Stomach smooth muscle (tissue), 2 donors: ENCODE measurements around the gene ZNF554.
"Not testable (repeated sequence)": the region's sequence is repeated elsewhere in the genome, so short reads cannot be mapped to it uniquely, and the experiment has no call there.

Experiments
- H3K27ac ChIP-seq: one replicate; pipeline ENCODE4 v1.7.0; 2013; ENCODE audit warnings: mild to moderate bottlenecking, low read length, inconsistent platforms
- H3K27me3 ChIP-seq, 2 donors: one replicate each; pipeline ENCODE4 v1.7.0; 2013; ENCODE audit warnings: low read length in 2 of 2; ENCODE audit not compliant: insufficient read depth in 2 of 2, control insufficient read depth in 1 of 2
- H3K36me3 ChIP-seq, 2 donors: one replicate each; pipeline ENCODE4 v1.7.0; 2013; ENCODE audit warnings: low read length in 2 of 2; ENCODE audit not compliant: control insufficient read depth in 2 of 2, insufficient read depth in 2 of 2
- H3K4me1 ChIP-seq: one replicate; pipeline ENCODE4 v1.7.0; 2013; ENCODE audit warnings: low read length; ENCODE audit not compliant: control insufficient read depth, insufficient read depth
- H3K4me3 ChIP-seq, 2 donors: one replicate each; pipeline ENCODE4 v1.7.0; 2013; ENCODE audit warnings: low read length in 2 of 2
- H3K9ac ChIP-seq, 2 donors: one replicate each; pipeline ENCODE4 v1.7.0; 2013; ENCODE audit warnings: low read length in 2 of 2, mild to moderate bottlenecking in 1 of 2
- H3K9me3 ChIP-seq, 2 donors: one replicate each; pipeline ENCODE4 v1.7.0; 2013; ENCODE audit warnings: low read length in 2 of 2; ENCODE audit not compliant: control insufficient read depth in 2 of 2
- donor health status: healthy.
- donor health status: Pancreatic carcinoma.

Gene ZNF554

GRCh38 chr19:2791876-2792275 lies 27.8 kb upstream of the ZNF554 start:
- no peaks in the 10 kb centered on the region for H3K4me1 ChIP-seq
- H3K27me3 ChIP-seq = no peaks in the 10 kb centered on the region
- peaks cover 4 to 21% of the 10 kb centered on the region in 2 donors for H3K36me3 ChIP-seq
- H3K9ac ChIP-seq = no peak overlapping the region
- no peak overlapping the region for H3K27ac ChIP-seq
- H3K4me3 ChIP-seq = no peak overlapping the region
- no peaks in the 10 kb centered on the region for H3K9me3 ChIP-seq

- H3K27me3 ChIP-seq, H3K4me1 ChIP-seq, H3K9me3 ChIP-seq, H3K27ac ChIP-seq, H3K4me3 ChIP-seq, H3K9ac ChIP-seq: not testable (repeated sequence)
- H3K36me3 ChIP-seq = peaks cover 11 to 21% of the 10 kb centered on the region in 2 donors
Measured at GRCh38 chr19:2792666-2793065, 27.0 kb upstream of the ZNF554 start.

- Histone ChIP-seq H3K4me3 (no peak overlapping the region), H3K27me3 (no peaks in the 10 kb centered on the region), H3K9me3 (no peaks in the 10 kb centered on the region), H3K4me1 (no peaks in the 10 kb centered on the region), H3K9ac (no peak overlapping the region), H3K27ac (no peak overlapping the region), H3K36me3 (peaks cover 11 to 20% of the 10 kb centered on the region in 2 donors)
Measured at GRCh38 chr19:2793126-2793525, 26.5 kb upstream of the ZNF554 start.

GRCh38 chr19:2793577-2793976 lies 26.1 kb upstream of the ZNF554 start:
- H3K9me3 ChIP-seq = no peaks in the 10 kb centered on the region
- no peak overlapping the region for H3K27ac ChIP-seq
- H3K27me3 ChIP-seq = no peaks in the 10 kb centered on the region
- H3K9ac ChIP-seq = no peak overlapping the region
- peaks cover 11 to 20% of the 10 kb centered on the region in 2 donors for H3K36me3 ChIP-seq
- H3K4me1 ChIP-seq = no peaks in the 10 kb centered on the region
- no peak overlapping the region for H3K4me3 ChIP-seq

DNA sequence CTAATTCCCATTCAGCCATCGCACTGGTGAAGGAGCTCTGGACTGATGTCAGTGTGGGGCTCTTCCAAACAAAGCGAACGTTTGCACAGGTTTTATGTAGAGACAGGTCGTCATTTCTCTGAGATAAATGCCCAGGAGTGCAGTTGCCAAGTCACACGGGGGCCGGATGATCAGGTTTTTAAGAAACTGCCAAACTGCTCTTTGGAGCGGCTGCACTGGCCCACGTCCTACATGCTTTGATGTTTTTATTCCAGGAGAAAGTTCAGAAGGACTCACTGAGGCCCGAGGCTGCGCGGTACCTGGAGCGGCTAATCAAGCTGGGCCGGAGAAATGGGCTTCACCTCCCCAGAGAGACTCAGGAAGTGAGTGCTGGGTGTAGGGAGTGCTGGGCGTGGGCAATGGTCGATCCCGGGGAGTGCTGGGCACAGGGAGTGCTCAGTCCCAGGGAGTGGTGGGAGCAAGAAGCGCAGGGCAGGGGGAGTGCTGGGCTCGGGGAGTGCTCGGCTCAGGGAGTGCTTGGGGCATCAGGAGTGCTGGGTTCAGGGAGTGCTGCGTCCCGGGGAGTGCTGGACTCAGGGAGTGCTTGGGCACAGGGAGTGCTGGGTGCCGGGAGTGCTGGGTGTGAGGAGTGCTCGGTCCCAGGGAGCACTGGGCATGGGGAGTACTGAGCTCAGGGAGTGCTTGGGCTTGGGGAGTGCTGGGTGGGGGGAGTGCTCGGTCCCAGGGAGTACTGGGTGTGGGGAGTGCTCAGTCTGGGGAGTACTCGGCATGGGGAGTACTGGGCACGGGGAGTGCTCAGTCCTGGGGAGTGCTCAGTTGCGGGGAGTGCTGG lies 23.6 kb upstream of the ZNF554 start:
- no peak overlapping the region for H3K4me3 ChIP-seq
- no peaks in the 10 kb centered on the region for H3K27me3 ChIP-seq
- no peaks in the 10 kb centered on the region for H3K4me1 ChIP-seq
- H3K9me3 ChIP-seq = no peaks in the 10 kb centered on the region
- H3K27ac ChIP-seq = no peak overlapping the region
- peaks cover 6 to 23% of the 10 kb centered on the region in 2 donors for H3K36me3 ChIP-seq
- H3K9ac ChIP-seq = no peak overlapping the region

DNA sequence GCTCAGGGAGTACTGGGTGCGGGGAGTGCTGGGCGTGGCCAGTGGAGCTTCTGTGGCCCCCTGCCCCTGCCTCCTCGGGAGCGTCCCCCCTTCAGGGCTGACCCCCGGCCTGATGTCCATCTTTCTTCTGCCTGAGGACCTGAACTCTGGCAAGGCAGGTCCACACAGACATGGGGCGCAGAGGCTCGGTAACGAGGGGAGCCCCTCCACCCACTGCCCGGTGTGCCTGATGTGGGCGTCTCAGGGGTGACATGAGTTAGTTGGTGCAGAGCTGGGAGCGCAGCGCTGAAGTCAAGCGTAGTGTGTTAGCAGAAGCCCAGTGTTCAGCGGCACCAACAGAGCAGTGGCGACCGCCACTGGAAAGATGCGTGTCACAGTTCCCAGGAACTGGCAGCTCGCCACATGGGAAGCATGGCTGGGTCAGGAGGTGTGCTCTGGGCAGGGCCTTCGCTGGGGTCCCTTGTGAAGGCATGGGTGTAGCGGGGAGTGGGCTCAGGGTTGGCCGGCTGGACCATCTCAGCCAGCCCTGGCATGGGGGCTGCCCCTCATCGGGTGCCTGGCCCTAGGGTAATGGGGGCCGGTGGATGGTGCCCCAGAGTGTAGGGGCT lies 22.9 kb upstream of the ZNF554 start:
- H3K27me3 ChIP-seq = no peaks in the 10 kb centered on the region
- no peaks in the 10 kb centered on the region for H3K9me3 ChIP-seq
- peaks cover 6 to 23% of the 10 kb centered on the region in 2 donors for H3K36me3 ChIP-seq
- H3K4me3 ChIP-seq = no peak overlapping the region
- no peak overlapping the region for H3K27ac ChIP-seq
- H3K9ac ChIP-seq = no peak overlapping the region
- no peaks in the 10 kb centered on the region for H3K4me1 ChIP-seq

DNA sequence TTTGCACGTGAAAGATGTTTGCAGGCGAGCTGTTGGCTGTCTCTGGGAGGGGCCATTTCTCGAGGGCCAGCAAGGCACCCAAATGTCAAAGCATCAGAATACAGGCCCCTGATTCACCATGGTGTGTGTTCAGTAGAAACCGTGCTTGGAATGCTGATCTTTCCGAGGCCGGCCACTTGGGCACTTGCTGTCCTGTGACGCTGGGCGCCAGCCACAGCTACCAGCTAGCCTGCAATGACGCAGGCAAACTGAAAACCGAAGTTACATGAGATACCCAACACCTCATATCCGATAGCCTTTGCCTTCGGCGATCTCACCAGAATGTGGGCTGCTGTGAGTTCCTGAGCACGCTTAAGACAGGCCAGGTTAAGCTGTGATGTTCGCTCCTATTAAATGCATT lies 22.4 kb upstream of the ZNF554 start:
- peaks cover 6 to 22% of the 10 kb centered on the region in 2 donors for H3K36me3 ChIP-seq
- H3K27me3 ChIP-seq = no peaks in the 10 kb centered on the region
- H3K9ac ChIP-seq = no peak overlapping the region
- no peaks in the 10 kb centered on the region for H3K4me1 ChIP-seq
- no peak overlapping the region for H3K4me3 ChIP-seq
- H3K9me3 ChIP-seq = no peaks in the 10 kb centered on the region
- H3K27ac ChIP-seq = no peak overlapping the region

DNA sequence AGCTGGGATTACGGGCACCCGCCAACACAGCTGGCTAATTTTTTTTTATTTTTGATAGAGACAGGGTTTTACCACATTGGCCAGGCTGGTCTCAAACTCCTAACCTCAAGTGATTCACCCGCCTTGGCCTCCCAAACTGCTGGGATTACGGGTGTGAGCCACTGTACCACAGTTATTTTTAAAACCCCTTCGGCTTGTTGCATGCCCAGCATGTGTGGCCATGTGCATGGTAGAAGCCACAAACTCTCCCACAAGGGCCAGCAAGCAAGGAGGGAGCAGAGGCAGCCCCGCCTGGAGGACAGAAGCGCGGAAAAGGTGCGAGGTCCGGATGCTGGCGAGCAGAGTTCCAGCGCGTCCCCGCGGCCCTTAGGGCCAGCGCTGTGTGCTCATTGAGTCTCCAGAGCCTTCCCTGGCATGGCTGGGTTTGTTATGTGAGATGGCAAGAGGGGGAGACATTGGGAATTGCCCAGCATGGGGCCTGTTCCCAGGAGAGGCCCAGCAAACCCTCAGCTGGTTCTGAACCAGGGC lies 21.4 kb upstream of the ZNF554 start:
- H3K9me3 ChIP-seq = no peaks in the 10 kb centered on the region
- H3K27ac ChIP-seq = no peak overlapping the region
- H3K36me3 ChIP-seq = peaks cover 6 to 25% of the 10 kb centered on the region in 2 donors
- no peak overlapping the region for H3K9ac ChIP-seq
- no peaks in the 10 kb centered on the region for H3K4me1 ChIP-seq
- no peaks in the 10 kb centered on the region for H3K27me3 ChIP-seq
- H3K4me3 ChIP-seq = no peak overlapping the region

- Histone ChIP-seq H3K9me3 (no peaks in the 10 kb centered on the region), H3K27ac (no peak overlapping the region), H3K4me3 (no peak overlapping the region), H3K36me3 (peaks cover 6 to 25% of the 10 kb centered on the region in 2 donors), H3K9ac (no peak overlapping the region), H3K27me3 (no peaks in the 10 kb centered on the region), H3K4me1 (no peaks in the 10 kb centered on the region)
Measured at GRCh38 chr19:2798733-2799132, 20.9 kb upstream of the ZNF554 start.

- H3K27ac ChIP-seq = no peak overlapping the region
- H3K4me1 ChIP-seq = no peaks in the 10 kb centered on the region
- H3K9me3 ChIP-seq = no peaks in the 10 kb centered on the region
- H3K4me3 ChIP-seq = no peak overlapping the region
- H3K27me3 ChIP-seq = no peaks in the 10 kb centered on the region
- peaks cover 6 to 23% of the 10 kb centered on the region in 2 donors for H3K36me3 ChIP-seq
- no peak overlapping the region for H3K9ac ChIP-seq
Measured at GRCh38 chr19:2799273-2800020, 20.2 kb upstream of the ZNF554 start.
